DMS53 (cell line): ENCODE results near the gene ABI1.

ENCODE experiments used
- DNase-seq: peaks from one replicate; lab custom pipeline; 2025; lab: John Stamatoyannopoulos, UW

Gene ABI1

DNA sequence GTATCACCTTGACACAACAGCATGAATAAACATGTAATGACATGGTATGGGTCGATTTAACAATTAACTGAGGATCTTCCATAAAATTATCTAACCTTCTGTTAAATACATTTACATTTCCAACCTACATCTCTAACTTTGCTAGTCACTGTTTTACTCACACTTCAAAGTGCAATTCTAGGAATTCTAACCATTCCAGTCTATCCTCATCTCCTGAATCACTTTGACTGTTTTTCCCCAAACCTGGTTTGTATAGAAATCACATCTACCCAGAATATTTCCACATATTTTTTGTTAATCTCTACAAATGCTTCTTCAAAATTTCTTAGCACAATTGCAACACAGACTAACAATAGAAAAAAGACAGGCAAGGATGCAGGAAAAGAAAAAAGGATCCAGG lies 6.2 kb downstream of the ABI1 start:
- DNase-seq = no peak

GRCh38 chr10:26844396-26844975 lies 16.3 kb downstream of the ABI1 start:
- no peak for DNase-seq

DNA sequence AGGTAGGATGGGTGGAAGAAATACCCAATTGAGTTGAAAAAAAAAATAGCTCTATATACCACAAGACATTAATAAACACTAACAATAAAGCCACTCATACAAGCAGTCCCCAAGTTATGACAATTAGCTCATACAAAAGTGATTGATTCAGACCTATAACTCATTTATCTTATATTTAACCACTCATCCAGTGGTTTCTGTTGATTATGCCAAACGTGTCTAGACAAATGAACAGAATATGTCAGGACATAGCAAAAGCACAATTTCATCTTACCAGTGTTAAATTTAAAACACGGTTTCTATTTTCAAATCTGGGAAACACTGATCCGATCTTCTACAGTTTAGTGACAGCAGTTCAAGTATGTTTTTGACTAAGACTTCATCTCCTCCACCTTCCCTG lies 17.0 kb downstream of the ABI1 start:
- no peak for DNase-seq

- DNase-seq = peak; percentile 66
These were observed 18.9 kb downstream of the ABI1 start for GRCh38 chr10:26841733-26842317.

DNA sequence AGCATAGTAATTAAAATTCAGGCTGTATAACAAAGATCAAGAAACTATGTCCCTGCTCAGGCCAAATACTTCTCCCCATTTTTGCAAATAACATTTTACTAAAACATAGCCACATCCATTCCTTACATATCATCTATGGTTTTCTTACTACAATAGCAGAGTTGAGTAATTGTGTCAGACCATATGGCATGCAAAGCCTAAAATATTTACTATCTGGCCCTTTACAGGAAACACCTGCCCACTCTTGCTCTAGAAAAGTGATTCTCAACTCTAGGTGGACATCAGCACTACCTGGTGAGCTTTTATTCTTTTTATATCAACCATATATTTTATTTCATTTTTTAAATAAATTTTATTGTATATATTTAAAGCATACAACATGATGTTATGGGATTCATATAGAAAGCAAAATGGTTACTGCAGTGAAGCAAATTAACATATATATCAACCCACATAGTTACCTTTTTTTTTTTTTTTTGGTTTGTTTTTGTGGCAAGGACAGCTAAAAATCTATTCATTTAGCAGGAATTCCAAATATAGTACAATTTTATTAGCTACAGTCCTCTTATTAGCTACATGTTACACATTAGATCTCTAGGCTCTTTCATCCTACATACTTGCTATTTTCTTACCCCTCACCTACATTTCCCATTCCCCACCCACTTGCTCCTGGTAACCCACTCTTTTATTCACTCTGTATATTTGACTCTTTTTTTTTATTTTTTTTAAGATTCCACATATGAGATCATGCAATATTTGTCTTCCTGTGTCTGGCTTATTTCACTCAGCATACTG lies 19.6 kb downstream of the ABI1 start:
- peak; percentile 43 for DNase-seq

GRCh38 chr10:26839966-26840627 lies 20.7 kb downstream of the ABI1 start:
- DNase-seq = peak; percentile 30

- no peak for DNase-seq
These were observed 23.6 kb downstream of the ABI1 start for GRCh38 chr10:26837139-26837538.

DNA sequence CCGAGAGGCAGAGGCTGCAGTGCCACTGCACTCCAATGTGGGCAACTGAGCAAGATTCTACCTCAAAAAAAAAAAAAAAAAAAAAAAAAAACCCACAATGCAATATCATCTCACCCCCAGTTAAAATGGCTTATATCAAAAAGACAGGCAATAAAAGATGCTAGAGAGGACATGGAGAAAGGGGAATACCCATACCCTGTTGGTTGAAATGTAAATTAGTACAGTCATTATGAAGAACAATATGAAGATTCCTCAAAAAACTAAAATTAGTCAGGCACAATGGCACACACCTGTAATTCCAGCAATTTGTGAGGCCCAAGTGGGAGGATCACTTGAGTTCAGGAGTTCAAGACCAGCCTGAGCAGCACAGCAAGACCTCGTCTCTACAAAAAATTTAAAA lies 25.7 kb downstream of the ABI1 start:
- DNase-seq = no peak

- no peak for DNase-seq
These were observed 27.8 kb downstream of the ABI1 start for GRCh38 chr10:26832960-26833359.

DNA sequence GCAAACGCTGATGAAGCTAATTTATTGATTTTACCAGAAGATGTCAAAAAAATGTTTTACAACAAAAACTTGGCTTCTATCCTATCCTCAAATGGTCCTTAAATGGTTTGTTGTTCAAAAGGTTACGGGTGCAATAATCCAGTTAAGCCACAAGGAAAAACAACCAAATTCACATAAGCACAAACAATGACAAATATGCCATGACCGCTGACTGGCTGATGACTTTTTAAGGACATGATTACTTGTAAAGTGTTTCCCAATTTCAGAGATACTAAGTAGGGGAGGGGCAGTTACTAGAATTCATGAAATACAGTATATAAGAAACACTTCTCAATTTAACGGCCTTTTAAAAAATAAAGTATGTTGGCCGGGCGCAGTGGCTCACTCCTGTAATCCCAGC lies 28.8 kb downstream of the ABI1 start:
- no peak for DNase-seq

DNA sequence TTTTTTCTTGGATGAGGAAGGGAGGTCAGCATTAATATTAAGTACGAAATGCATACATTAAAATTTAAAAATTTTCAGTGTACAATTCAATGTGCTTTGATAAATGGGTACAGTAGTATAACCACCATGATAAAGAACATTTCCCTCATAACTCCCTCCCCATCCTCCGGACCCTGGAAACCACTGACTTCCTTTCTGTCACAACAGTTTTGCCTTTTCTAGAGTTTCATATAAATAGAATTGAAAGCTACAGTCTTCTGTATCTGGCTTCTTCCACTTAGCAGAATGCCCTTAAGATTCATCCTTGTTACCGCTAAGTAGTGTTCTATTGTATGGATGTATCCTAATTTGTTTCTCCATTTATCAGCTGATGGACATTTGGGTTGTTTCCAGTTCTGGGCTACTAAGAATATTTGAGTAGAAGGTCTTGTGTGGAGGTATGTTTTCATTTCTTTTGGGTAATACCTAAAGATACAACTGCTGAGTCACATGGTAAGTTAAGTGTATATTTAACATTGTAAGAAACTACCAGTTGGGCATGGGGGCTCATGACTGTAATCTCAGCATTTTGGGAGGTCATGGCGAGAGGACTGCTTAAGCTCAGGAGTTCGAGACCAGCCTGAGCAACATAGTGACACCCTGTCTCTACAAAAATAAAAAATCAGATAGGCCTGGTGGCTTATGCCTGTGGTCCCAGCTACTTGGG lies 30.8 kb downstream of the ABI1 start:
- DNase-seq = no peak

DNA sequence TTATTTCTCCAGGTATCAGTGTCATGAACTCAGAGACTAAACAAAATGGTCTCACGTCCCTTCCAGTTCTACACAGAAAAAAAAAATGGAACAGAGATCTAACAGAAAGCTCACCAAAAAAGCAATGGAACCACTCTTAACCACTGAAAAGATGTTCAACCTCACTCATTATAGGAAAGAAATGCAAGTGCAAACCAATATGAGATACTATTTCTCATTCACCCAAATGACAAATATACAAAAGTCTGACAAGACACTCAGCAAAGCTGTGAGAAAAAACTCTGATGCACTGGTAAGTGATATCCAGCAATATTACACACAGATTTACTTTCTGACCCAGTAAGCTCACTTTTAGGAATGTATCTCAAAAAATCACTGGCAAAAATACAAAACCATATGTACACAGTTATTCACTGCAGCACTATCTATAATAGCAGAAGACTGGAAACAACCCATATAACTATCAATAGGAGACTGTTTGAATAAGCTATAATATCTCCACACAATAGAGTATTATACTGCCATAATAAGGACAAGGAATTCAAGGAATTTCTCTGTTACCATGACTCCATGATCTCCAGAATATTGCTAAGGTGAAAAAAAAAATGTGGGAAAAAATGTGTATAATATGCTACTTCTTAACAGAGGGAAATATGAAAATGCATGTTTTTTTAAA lies 36.6 kb downstream of the ABI1 start:
- no peak for DNase-seq

DNA sequence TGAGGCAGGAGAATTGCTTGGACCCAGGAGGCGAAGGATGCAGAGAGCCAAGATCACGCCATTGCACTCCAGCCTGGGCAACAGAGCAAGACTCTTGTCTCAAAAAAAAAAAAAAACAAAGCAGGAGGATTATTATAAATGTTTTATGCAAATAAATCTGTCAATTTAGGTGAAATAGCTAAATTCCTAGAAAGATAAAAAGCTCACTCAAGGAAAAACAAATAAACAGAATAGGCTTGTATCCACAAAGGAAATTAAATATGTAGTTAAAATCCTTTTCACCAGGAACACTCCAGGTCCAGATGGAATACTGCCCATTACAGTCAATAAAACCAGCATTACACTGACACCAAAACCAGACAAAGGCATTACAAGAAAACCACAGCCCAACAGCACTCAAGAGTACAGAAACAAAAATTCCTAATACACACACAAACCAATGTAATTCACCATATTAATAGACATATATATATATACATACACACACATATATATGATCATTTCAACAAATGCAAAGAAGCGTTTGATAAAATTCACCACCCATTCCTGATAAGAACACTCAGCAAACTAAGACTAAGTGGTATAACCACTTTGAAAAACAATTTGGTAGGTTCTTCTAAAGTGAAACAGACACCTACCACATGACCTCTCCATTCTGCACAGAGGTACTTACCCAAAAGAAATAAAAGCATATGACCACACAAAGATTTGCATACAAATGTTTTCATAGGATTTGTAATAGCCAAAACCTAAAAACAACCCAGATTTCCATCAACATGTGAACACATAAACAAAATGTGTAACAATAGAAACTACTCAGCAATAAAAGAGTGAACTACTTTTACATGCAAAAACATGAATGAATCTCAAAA lies 38.8 kb downstream of the ABI1 start:
- no peak for DNase-seq

DNA sequence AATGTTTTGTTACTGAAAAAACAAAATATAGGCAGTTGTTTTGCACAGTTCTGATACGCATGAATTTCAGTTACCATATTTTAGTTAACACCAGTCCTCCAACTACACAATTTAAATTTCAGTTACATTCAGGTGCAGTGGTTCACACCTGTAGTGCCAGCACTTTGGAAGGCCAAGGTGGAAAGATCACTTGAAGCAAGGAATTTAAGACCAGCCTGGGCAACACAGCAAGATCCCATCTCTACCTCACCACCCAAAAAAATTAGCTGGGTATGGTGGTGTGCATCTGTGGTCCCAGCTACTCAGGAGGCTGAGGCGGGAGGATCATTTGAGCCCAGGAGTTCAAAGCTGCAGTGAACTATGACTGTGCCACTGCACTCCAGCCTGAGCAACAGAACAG lies 45.3 kb downstream of the ABI1 start:
- DNase-seq = no peak

DNA sequence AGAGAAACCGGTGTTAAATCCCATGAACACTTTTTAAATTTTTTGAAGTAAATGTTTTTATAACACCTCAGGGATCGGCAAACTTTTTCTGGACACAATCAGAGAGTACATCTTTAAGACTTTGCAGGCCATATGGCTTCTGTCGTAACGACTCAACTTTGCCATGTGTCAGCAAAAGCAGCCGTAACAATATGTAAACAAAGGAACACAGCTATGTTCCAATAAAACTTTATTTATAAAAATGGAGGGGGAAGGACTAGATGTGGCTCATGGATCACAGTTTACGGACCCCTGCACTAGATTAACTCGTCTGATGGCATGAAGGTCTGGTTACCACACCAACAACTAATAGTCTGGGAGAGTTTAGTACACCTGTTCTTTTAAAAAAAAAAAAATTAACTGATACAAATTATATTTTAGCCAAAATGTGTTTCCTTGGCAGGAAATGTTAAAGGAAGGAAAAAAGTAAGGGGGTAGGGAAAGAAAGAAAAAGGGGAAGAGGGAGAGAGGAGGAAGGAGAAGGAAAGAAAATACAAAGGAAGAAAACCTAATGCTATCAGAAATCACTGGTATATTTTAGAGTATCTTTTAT lies 50.2 kb downstream of the ABI1 start:
- DNase-seq = no peak

GRCh38 chr10:26809973-26810372 lies 50.8 kb downstream of the ABI1 start:
- no peak for DNase-seq

GRCh38 chr10:26807532-26807931 lies 53.2 kb downstream of the ABI1 start:
- DNase-seq = no peak

GRCh38 chr10:26806557-26806956 lies 54.2 kb downstream of the ABI1 start:
- no peak for DNase-seq

GRCh38 chr10:26805567-26806245 lies 55.1 kb downstream of the ABI1 start:
- no peak for DNase-seq
